Trophoblast cell (in vitro differentiated cells and primary cell): ENCODE results near the gene GNG8.

Experiments
- DNase-seq, 2 donors: peaks; one replicate each; pipeline ENCODE4 v3.0.0-alpha.2; 2016
- H2AFZ ChIP-seq: 2 replicates; pipeline ENCODE4 v1.6.1; 2013; ENCODE audit warnings: low read length, moderate library complexity, mild to moderate bottlenecking; ENCODE audit not compliant: insufficient read depth, poor library complexity
- H2AK5ac ChIP-seq: 2 replicates; pipeline ENCODE4 v1.6.1; 2013; ENCODE audit warnings: mild to moderate bottlenecking, low read length
- H2BK120ac ChIP-seq: 2 replicates; pipeline ENCODE4 v1.6.1; 2013; ENCODE audit warnings: low read length, mild to moderate bottlenecking, moderate library complexity; ENCODE audit not compliant: insufficient read depth, poor library complexity
- H2BK12ac ChIP-seq: 2 replicates; pipeline ENCODE4 v1.6.1; 2013; ENCODE audit warnings: mild to moderate bottlenecking, low read length, moderate library complexity
- H2BK5ac ChIP-seq: 2 replicates; pipeline ENCODE4 v1.6.1; 2013; ENCODE audit warnings: low read length, low read depth, moderate library complexity, mild to moderate bottlenecking; ENCODE audit not compliant: poor library complexity
- H3K14ac ChIP-seq: 2 replicates; pipeline ENCODE4 v1.6.1; 2013; ENCODE audit warnings: mild to moderate bottlenecking, low read length
- H3K18ac ChIP-seq: 2 replicates; pipeline ENCODE4 v1.6.1; 2013; ENCODE audit warnings: mild to moderate bottlenecking, low read length
- H3K23ac ChIP-seq: 2 replicates; pipeline ENCODE4 v1.6.1; 2013; ENCODE audit warnings: low read length
- H3K27ac ChIP-seq: 2 replicates; pipeline ENCODE4 v1.5.1; 2013; ENCODE audit warnings: low read depth, mild to moderate bottlenecking, inconsistent platforms, low read length, moderate library complexity
- H3K27me3 ChIP-seq: 2 replicates; pipeline ENCODE4 v1.6.1; 2013; ENCODE audit warnings: inconsistent platforms, mild to moderate bottlenecking, low read length, moderate library complexity; ENCODE audit not compliant: insufficient read depth
- H3K36me3 ChIP-seq, 2 experiments: 1 replicate in 1 of 2; 2 replicates in 1 of 2; pipeline ENCODE4 v1.6.1; 2013; ENCODE audit warnings: low read length in 2 of 2, mild to moderate bottlenecking in 2 of 2, moderate library complexity in 1 of 2; ENCODE audit not compliant: insufficient read depth in 2 of 2, control insufficient read depth in 1 of 2
- H3K4ac ChIP-seq: 2 replicates; pipeline ENCODE4 v1.6.1; 2013; ENCODE audit warnings: low read depth, mild to moderate bottlenecking, low read length, moderate library complexity
- H3K4me1 ChIP-seq, 2 experiments: 1 replicate in 1 of 2; 2 replicates in 1 of 2; pipeline ENCODE4 v1.6.1; 2013; ENCODE audit warnings: low read length in 2 of 2, mild to moderate bottlenecking in 2 of 2, moderate library complexity in 1 of 2; ENCODE audit not compliant: insufficient read depth in 2 of 2, control insufficient read depth in 1 of 2
- H3K4me2 ChIP-seq: 2 replicates; pipeline ENCODE4 v1.6.1; 2013; ENCODE audit warnings: inconsistent platforms, mild to moderate bottlenecking, low read length, moderate library complexity
- H3K4me3 ChIP-seq: 2 replicates; pipeline ENCODE4 v1.5.1; 2013; ENCODE audit warnings: mild to moderate bottlenecking, low read depth, low read length, inconsistent platforms
- H3K79me1 ChIP-seq: one replicate; pipeline ENCODE4 v1.6.1; 2013; ENCODE audit warnings: low read length
- H3K79me2 ChIP-seq: 2 replicates; pipeline ENCODE4 v1.6.1; 2013; ENCODE audit warnings: low read length, mild to moderate bottlenecking; ENCODE audit not compliant: control insufficient read depth, insufficient read depth, poor library complexity
- H3K9ac ChIP-seq: 2 replicates; pipeline ENCODE4 v1.6.1; 2013; ENCODE audit warnings: mild to moderate bottlenecking, low read length
- H3K9me3 ChIP-seq: 2 replicates; pipeline ENCODE4 v1.6.1; 2013; ENCODE audit warnings: low read depth, mild to moderate bottlenecking, control low read depth, inconsistent platforms, low read length; ENCODE audit not compliant: insufficient read depth
- H4K12ac ChIP-seq: 2 replicates; pipeline ENCODE4 v1.6.1; 2013; ENCODE audit warnings: low read depth, mild to moderate bottlenecking, low read length, moderate library complexity
- H4K8ac ChIP-seq: 2 replicates; pipeline ENCODE4 v1.6.1; 2013; ENCODE audit warnings: low read depth, mild to moderate bottlenecking, low read length, moderate library complexity
- H4K91ac ChIP-seq: one replicate; pipeline ENCODE4 v1.6.1; 2013; ENCODE audit warnings: low read depth, mild to moderate bottlenecking, low read length, moderate library complexity
- WGBS: extraction: QIAGEN DNeasy Blood & Tissue Kit; methylation state at CpG from one replicate; pipeline ENCODE4 v1.1.7; 2013; ENCODE audit warnings: missing lambda C conversion rate; ENCODE audit not compliant: insufficient read length, insufficient coverage; ENCODE audit errors: extremely low coverage; 5-methylcytosine and 5-hydroxymethylcytosine counted together

GNG8 gene

GRCh38 chr19:46623915-46624502 lies 12.0 kb downstream of the GNG8 start:
- no peak overlapping the region for H4K8ac ChIP-seq
- peak overlapping the region; percentile 9 for H2BK120ac ChIP-seq
- H4K91ac ChIP-seq, result no peak overlapping the region
- H3K27ac ChIP-seq, result no peak overlapping the region
- no peak overlapping the region for H3K14ac ChIP-seq
- no peak overlapping the region for H4K12ac ChIP-seq
- H3K9ac ChIP-seq, result no peak overlapping the region
- H2BK5ac ChIP-seq, result no peak overlapping the region
- H3K4ac ChIP-seq, result no peak overlapping the region
- DNase-seq, result no peak
- no peak overlapping the region for H3K4me2 ChIP-seq
- H3K9me3 ChIP-seq, result no peaks in the 10 kb centered on the region
- H3K4me1 ChIP-seq, result peaks cover 20 to 23% of the 10 kb centered on the region in 2 experiments
- peaks cover 4% of the 10 kb centered on the region for H3K79me1 ChIP-seq
- no peaks in the 10 kb centered on the region for H3K36me3 ChIP-seq
- no peaks in the 10 kb centered on the region for H3K79me2 ChIP-seq
- no peaks in the 10 kb centered on the region for H3K27me3 ChIP-seq
- no peak overlapping the region for H3K4me3 ChIP-seq
- H2BK12ac ChIP-seq, result no peak overlapping the region
- no peak overlapping the region for H3K23ac ChIP-seq
- H2AFZ ChIP-seq, result no peak overlapping the region
- no peak overlapping the region for H2AK5ac ChIP-seq
- H3K18ac ChIP-seq, result no peak overlapping the region
- no CpG with 5 or more reads among the region's 35 CpGs for WGBS

GRCh38 chr19:46622118-46622446 lies 13.9 kb downstream of the GNG8 start:
- H2BK120ac ChIP-seq, result no peak overlapping the region
- H4K12ac ChIP-seq, result no peak overlapping the region
- no peaks in the 10 kb centered on the region for H3K36me3 ChIP-seq
- no peaks in the 10 kb centered on the region for H3K79me2 ChIP-seq
- H3K4me1 ChIP-seq, result peaks cover 20 to 23% of the 10 kb centered on the region in 2 experiments
- H3K9ac ChIP-seq, result no peak overlapping the region
- H3K79me1 ChIP-seq, result peaks cover 4% of the 10 kb centered on the region
- H3K27me3 ChIP-seq, result no peaks in the 10 kb centered on the region
- DNase-seq, result no peak
- no peak overlapping the region for H3K4me3 ChIP-seq
- WGBS, result no CpG with 5 or more reads among the region's 7 CpGs
- H3K18ac ChIP-seq, result no peak overlapping the region
- H2BK12ac ChIP-seq, result no peak overlapping the region
- H2BK5ac ChIP-seq, result no peak overlapping the region
- no peak overlapping the region for H3K4me2 ChIP-seq
- H2AK5ac ChIP-seq, result no peak overlapping the region
- H4K91ac ChIP-seq, result no peak overlapping the region
- no peak overlapping the region for H2AFZ ChIP-seq
- no peak overlapping the region for H4K8ac ChIP-seq
- H3K9me3 ChIP-seq, result peaks cover 2% of the 10 kb centered on the region
- H3K14ac ChIP-seq, result no peak overlapping the region
- no peak overlapping the region for H3K27ac ChIP-seq
- H3K23ac ChIP-seq, result no peak overlapping the region
- no peak overlapping the region for H3K4ac ChIP-seq

GRCh38 chr19:46621191-46622117 lies 14.5 kb downstream of the GNG8 start:
- Histone ChIP-seq H2AFZ (peak overlapping the region; percentile 26), H3K9ac (no peak overlapping the region), H3K27me3 (no peaks in the 10 kb centered on the region), H4K12ac (no peak overlapping the region), H2BK120ac (no peak overlapping the region), H3K4ac (no peak overlapping the region), H2AK5ac (no peak overlapping the region), H3K9me3 (peaks cover 2% of the 10 kb centered on the region), H2BK12ac (peak overlapping the region; percentile 16), H3K23ac (no peak overlapping the region), H4K8ac (no peak overlapping the region), H3K18ac (no peak overlapping the region), H3K36me3 (no peaks in the 10 kb centered on the region), H2BK5ac (no peak overlapping the region), H3K79me1 (peaks cover 4% of the 10 kb centered on the region), H3K27ac (no peak overlapping the region), H3K4me1 (peaks cover 20 to 23% of the 10 kb centered on the region in 2 experiments), H3K79me2 (no peaks in the 10 kb centered on the region), H3K14ac (peak overlapping the region; percentile 9), H3K4me3 (no peak overlapping the region), H3K4me2 (no peak overlapping the region), H4K91ac (peak overlapping the region; percentile 45)
- no peak for DNase-seq
- no CpG with 5 or more reads among the region's 32 CpGs for WGBS

GRCh38 chr19:46620716-46621115 lies 15.3 kb downstream of the GNG8 start:
- WGBS, result no CpG with 5 or more reads among the region's 6 CpGs

More at GRCh38 chr19:46620716-46621115, 15.3 kb downstream of the GNG8 start:
- Histone ChIP-seq H2AFZ (no peak overlapping the region), H3K79me2 (no peaks in the 10 kb centered on the region), H3K27ac (no peak overlapping the region), H3K36me3 (no peaks in the 10 kb centered on the region), H2AK5ac (no peak overlapping the region), H2BK5ac (no peak overlapping the region), H4K12ac (no peak overlapping the region), H2BK120ac (no peak overlapping the region), H3K9ac (no peak overlapping the region), H3K14ac (no peak overlapping the region), H3K4me1 (peaks cover 15 to 18% of the 10 kb centered on the region in 2 experiments), H4K91ac (no peak overlapping the region), H3K4me3 (no peak overlapping the region), H2BK12ac (no peak overlapping the region), H3K9me3 (peaks cover 2% of the 10 kb centered on the region), H3K4me2 (no peak overlapping the region), H3K27me3 (no peaks in the 10 kb centered on the region), H3K79me1 (peaks cover 4% of the 10 kb centered on the region), H3K18ac (no peak overlapping the region), H3K23ac (no peak overlapping the region), H3K4ac (no peak overlapping the region), H4K8ac (no peak overlapping the region)
- DNase-seq, result no peak
